ENCODE data around the gene TANGO6. TPM values are rescaled to one million over a fixed set of nuclear protein-coding genes. Genes with fewer than 3 reads are reported as not detected.
"Not testable (repeated sequence)": the region's sequence is repeated elsewhere in the genome, so short reads cannot be mapped to it uniquely, and the experiment has no call there.

The TANGO6 gene
- total RNA-seq, 1 donor from 2014 or later, result 17.6 TPM

DNA sequence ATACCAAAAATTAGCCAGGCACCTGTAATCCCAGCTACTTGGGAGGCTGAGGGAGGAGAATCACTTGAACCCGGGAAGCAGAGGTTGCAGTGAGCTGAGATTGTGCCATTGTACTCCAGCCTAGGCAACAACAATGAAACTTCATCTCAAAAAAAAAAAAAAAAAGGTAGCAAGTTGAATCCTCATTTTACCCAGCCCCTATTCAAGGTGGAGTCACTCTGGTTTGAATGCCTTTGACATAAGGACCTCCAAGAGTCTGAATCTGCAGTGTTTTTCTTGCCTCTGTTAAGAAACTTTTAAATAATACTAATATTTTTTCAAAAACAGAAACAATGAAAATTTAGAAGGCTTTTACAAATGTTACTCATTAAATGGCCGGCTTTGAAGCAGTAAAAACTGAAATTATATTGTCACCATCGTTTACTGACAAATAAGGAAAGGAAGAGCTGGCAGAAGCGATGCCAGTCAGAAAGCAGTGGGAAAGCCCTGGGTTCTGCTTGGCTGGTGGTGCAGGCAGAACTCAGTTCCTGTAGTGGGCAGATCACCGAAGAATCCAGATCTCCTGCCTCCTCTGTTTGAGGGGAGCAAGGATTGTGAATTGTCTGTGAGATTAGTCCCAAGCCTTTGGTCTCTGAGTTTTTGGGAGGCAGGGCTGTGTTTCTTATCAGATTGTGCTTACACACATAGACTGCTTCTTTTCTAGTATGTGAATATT, 162.5 kb downstream of the TANGO6 start:
- DNase-seq (ENCODE audit: low spot score), result no peak

DNA sequence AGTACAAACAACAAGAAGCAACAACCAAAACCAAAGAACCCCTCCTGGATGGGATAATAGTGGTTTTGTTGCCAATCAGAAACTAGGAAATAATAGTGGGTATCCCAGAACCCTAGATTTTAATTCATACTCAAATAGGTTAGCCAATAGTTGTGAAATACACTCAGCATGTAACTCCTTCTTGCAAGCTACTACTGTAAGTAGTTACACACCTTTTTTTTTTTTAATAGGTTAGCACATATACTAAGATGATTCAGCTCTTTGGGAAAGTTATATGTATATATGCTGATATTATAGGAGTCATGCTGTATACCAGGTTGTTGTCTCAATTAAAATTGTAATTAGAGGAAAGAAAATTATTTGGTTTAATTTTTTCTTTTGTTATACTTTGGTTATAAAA, 169.6 kb downstream of the TANGO6 start:
- DNase-seq (ENCODE audit: low spot score), result no peak

DNA sequence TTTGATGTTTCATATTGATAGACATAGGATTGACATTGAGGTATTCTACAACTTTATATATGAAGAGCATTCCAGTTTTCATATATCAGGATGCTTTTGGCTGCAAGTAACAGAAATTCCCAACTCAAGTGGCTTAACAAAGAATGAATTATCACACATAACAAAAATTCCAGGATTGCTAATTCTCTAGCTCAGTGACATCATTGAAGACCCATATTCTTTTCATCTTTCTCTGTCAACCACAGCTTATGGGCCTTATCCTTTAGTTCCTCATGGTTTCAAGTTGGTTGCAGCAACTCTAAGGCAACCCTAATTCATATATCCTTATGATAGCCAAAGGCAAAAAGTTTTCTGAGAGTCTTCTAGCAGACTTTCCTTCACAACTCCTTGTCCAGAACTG, 170.7 kb downstream of the TANGO6 start:
- DNase-seq (ENCODE audit: low spot score), result no peak

- no peak for DNase-seq (ENCODE audit: low spot score)
These were observed 171.5 kb downstream of the TANGO6 start for GRCh38 chr16:69014811-69015210.

DNA sequence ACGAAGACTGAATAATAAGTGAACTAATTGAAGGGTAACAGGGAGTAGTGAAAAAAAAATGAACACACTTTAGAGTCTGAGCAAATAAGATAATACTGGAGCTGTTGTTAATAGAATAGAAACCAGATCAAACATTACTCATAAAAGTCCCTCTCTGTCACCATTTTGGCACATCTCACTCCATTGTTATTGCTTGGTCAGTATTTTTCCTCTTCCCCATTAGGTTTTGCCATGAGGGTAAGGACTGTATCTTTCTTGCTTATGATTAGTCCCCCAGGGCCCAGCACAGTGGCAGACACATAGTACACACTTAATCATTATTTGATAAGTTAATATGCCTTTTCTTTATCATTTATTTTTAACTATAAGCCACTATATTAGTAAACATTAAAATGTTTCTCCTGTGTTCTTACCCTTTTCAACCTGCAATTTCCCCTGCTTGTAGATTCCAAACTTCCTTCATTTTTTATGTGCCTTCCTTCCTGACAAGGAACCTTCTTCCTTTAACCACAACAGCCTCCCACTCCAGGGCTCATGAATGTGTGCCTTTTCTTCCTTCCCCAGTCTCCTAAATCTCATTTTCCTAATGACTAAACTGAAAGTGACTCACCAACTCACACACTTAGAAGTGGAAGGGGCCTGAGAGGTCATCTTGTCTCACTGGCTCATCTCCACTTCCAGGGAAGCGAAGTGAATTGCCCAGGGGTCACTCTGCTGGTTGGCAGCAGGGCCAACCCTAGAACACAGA, 173.9 kb downstream of the TANGO6 start:
- DNase-seq (ENCODE audit: low spot score), result no peak

GRCh38 chr16:69019811-69020210, 176.5 kb downstream of the TANGO6 start:
- no peak for DNase-seq (ENCODE audit: low spot score)

GRCh38 chr16:69029121-69029520, 185.8 kb downstream of the TANGO6 start:
- no peak for DNase-seq (ENCODE audit: low spot score)

- DNase-seq (ENCODE audit: low spot score), result no peak
These were observed 188.6 kb downstream of the TANGO6 start for GRCh38 chr16:69031877-69032301.

GRCh38 chr16:69033151-69033949, 190.0 kb downstream of the TANGO6 start:
- no peak for DNase-seq (ENCODE audit: low spot score)

GRCh38 chr16:69035375-69035774, 192.0 kb downstream of the TANGO6 start:
- no peak for DNase-seq (ENCODE audit: low spot score)

- no peak for DNase-seq (ENCODE audit: low spot score)
These were observed 193.2 kb downstream of the TANGO6 start for GRCh38 chr16:69036399-69037091.

GRCh38 chr16:69037373-69038160, 194.2 kb downstream of the TANGO6 start:
- no peak for DNase-seq (ENCODE audit: low spot score)

DNA sequence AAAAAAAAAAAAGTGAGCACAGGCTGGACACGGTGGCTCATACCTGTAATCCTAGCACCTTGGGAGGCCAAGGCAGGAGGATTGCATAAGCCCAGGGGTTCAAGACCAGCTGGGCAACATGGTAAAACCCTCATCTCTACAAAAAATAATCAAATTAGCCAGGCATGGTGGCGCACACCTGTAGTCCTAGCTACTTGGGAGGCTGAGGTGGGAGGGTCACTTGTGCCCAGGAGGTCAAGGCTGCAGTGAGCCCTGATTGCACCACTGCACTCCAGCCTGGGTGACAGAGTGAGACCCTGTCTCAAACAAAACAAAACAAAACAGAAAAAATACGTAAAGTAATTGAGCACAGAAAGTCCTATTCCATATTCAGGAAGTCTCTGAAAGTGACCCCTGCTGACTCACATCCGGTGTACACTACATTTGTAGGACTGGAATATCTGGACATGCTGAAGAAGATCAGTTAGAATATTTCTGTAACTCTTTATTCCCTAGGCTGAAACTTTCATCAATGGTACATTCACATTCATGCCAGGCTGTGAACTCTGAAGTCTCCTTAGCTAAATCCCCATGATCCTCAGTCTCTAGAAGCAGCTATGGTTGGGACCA, 196.1 kb downstream of the TANGO6 start:
- DNase-seq (ENCODE audit: low spot score), result no peak

DNA sequence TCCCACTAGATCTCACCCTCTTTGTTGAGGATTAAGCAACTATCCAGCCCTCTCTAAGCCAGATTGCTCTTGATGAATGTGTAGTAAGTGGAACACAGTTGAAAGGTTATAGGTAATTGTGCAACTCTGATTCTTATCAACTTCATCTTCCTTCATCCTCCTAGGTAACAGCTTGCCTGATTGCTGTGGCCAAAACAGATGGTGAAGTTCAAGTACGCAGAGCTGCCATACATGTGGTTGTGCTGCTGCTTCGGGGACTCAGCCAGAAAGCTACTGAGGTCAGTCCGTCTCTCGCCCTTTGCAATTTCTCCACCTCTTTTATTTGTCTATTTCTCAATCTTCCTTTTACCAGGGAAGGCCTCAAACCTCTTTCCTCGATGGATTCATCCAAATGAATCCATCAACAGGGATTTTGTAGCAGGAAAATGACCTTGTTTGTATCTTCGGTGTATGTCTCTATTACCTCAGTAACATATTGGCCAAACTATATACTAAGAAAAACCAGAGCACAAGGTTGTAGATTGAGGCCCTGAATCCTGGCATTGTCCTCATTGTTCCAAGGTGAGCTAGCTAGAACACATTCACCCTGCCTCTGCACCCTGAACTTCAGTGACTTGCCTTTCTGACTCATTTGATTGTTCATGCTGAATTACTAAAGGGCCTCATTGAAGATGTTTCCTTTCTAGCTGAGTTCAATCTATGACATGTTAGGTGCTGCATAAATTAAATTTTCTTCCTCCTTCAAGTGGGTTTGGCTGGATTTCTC, 197.0 kb downstream of the TANGO6 start:
- no peak for DNase-seq (ENCODE audit: low spot score)

DNA sequence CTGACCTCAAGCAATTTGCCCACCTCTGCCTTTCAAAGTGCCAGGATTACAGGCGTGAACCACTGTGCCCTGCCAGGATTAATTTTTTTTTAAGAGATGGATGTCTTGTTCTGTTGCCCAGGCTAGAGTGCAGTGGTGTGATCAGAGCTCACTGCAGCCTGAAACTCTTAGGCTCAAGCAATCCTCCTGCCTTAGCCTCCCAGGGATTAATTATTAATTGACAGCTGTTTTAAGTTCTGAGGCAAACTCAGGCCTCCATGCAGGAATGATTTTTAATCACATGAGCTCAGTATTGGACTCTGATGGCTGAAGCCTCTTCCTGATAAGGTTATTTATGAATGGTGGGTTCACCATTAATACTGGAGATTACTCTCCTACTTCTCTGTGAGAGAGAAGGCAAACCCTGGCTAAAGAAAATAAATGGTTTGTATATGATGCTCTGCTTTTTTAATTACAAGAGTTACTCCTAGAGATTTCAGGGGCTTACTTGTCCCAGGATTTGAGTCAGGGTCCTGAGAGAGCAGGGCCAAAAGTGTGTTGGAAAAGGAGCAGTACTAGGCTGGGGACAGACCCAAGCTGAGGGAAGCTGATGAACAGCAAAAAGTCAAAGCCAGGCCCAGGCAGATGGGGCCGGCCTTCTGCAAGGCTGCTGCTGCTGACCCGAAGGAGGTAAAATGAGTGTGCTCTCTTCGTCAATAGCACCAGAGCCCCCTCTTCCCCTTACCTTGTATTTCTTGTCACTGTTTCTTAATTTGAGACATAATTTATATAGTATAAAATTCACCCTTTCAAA, 205.2 kb downstream of the TANGO6 start:
- peak; percentile 17 for DNase-seq (ENCODE audit: low spot score)

- DNase-seq (ENCODE audit: low spot score), result no peak
These were observed 205.8 kb downstream of the TANGO6 start for GRCh38 chr16:69049146-69049545.

DNA sequence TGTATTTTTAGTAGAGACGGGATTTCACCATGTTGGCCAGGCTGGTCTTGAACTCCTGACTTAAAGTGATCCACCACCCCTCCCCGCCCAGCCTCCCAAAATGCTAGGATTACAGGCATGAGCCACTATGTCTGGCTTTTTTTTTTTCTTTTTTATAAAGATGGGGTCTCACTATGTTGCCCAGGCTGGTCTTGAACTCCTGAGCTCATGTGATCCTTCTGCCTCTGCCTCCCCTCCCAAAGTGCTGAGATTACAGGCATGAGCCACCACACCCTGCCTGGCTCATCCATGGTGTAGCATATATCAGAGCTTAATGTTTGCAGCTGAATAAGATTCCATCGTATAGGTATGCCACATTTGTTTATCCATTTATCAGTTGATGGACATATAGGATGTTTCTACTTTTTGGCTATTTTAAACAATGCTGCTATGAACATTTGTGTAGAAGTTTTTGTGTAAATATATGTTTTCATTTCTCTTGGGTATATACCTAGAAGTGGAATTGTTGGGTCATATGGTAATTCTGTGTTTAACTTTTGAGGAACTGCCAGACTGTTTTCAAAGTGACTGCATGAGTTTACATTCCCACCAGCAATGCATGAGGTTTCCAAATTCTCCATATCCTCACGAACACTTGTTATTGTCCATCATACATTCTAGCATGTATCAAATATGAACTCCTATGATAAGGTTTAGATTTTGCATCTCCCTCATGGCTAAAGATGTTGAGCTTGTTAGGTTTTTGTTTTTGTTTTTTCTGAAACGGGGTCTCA, 206.5 kb downstream of the TANGO6 start:
- no peak for DNase-seq (ENCODE audit: low spot score)

GRCh38 chr16:69051517-69051830, 208.1 kb downstream of the TANGO6 start:
- DNase-seq (ENCODE audit: low spot score), result not testable (repeated sequence)

All from umbilical cord (tissue), 2 donors.